ENCODE results near the gene OR6B2.

- TF ChIP-seq CTCF (IDR thresholded peaks at IDR 0.05; ENCODE audit: low read depth, low read length): no peak
- TF ChIP-seq EZH2phosphoT487 (IDR thresholded peaks at IDR 0.05; ENCODE audit: low read depth): no peak
These were observed 3.1 kb upstream of the OR6B2 start for GRCh38 chr2:240033330-240033678.

Data from OCI-LY3 (cell line).